ENCODE measurements around the gene IFI44L. TPM values are rescaled to one million over a fixed set of nuclear protein-coding genes. Genes with fewer than 3 reads are reported as not detected.
A peak's percentile ranks its signal among the peaks of the same experiment; 100 is the strongest.

IFI44L gene
- total RNA-seq, 1 donor from 2014 or later = 0.05 TPM

DNA sequence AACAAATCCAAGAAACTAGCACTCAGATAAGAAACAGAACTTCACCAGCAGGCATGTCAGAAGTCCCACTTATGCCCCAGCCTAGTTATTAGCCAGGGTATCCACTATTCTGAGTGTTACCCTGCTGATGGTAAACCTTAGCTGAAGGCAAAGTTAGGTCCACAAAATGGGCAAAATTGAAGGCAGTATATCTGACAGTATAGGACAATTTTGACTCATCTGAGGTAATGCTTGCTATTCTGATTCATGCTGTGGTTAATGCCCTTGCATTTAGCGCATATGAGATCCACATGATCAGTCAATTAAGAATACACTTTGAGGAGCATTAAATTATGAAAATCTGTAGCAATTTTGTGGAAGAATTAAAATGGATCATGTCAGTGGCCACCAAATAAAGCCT is 44.5 kb downstream of the IFI44L start:
- H3K27me3 Mint-ChIP-seq (ENCODE audit: low read depth) = peaks cover 31% of the 10 kb centered on the region

DNA sequence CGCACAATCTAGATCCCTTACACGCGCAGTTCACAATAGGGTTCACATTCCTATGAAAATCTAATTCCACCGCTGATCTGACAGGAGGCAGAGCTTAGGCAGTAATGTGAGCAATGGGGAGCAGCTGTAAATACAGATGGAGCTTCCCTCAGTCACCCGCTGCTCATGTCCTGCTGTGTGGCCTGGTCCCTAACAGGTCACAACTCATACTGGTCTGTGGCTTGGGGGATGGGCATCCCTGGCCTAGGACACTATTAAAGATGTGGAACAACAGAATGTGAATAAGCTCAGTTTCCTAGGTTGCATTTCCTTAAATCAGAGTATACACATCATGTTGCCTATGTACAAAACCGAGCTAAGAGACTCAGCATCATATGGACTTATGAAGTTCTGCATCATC is 45.6 kb downstream of the IFI44L start:
- H3K27ac Mint-ChIP-seq (ENCODE audit: unreplicated experiment) = no peak overlapping the region
- TF ChIP-seq, protein P1, sequence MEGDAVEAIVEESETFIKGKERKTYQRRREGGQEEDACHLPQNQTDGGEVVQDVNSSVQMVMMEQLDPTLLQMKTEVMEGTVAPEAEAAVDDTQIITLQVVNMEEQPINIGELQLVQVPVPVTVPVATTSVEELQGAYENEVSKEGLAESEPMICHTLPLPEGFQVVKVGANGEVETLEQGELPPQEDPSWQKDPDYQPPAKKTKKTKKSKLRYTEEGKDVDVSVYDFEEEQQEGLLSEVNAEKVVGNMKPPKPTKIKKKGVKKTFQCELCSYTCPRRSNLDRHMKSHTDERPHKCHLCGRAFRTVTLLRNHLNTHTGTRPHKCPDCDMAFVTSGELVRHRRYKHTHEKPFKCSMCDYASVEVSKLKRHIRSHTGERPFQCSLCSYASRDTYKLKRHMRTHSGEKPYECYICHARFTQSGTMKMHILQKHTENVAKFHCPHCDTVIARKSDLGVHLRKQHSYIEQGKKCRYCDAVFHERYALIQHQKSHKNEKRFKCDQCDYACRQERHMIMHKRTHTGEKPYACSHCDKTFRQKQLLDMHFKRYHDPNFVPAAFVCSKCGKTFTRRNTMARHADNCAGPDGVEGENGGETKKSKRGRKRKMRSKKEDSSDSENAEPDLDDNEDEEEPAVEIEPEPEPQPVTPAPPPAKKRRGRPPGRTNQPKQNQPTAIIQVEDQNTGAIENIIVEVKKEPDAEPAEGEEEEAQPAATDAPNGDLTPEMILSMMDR (conservative IDR thresholded peaks at IDR 0.05) = no peak
- H3K4me3 Mint-ChIP-seq = no peak overlapping the region
- H3K9me3 Mint-ChIP-seq = no peaks in the 10 kb centered on the region
- no peak for DNase-seq (ENCODE audit: low read depth, low spot score)
- H3K4me1 Mint-ChIP-seq = no peaks in the 10 kb centered on the region
- peaks cover 28% of the 10 kb centered on the region for H3K27me3 Mint-ChIP-seq (ENCODE audit: low read depth)
- H3K36me3 Mint-ChIP-seq (ENCODE audit: low read depth) = no peaks in the 10 kb centered on the region

More for the DNA sequence above, 44.5 kb downstream of the IFI44L start:
- no peak for DNase-seq (ENCODE audit: low read depth, low spot score)
- Mint-ChIP-seq H3K9me3 (no peaks in the 10 kb centered on the region), H3K36me3 (ENCODE audit: low read depth) (no peaks in the 10 kb centered on the region), H3K4me3 (no peak overlapping the region), H3K27ac (ENCODE audit: unreplicated experiment) (no peak overlapping the region), H3K4me1 (no peaks in the 10 kb centered on the region)
- TF ChIP-seq, protein P1 (conservative IDR thresholded peaks at IDR 0.05) = no peak

DNA sequence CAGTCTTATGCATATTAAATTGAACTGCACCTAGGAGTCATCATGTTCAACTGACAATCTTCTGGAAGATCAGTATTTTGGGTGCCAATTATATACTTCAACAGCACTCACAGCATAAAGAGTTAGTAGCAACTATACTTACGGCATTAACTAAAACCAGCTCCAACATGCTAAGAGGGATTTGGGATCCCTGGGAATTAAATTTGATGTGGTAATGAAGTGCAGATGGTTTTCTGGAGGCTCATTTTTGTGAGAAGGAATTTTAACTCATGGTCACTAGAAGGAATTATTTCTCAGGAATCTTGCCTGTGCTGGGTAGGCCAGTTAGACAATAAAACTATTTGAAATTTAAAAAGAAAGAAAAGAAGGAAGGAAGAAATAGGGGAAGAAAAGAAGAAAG is 47.7 kb downstream of the IFI44L start:
- Mint-ChIP-seq H3K9me3 (no peaks in the 10 kb centered on the region), H3K4me3 (no peak overlapping the region), H3K27ac (ENCODE audit: unreplicated experiment) (no peak overlapping the region)

DNA sequence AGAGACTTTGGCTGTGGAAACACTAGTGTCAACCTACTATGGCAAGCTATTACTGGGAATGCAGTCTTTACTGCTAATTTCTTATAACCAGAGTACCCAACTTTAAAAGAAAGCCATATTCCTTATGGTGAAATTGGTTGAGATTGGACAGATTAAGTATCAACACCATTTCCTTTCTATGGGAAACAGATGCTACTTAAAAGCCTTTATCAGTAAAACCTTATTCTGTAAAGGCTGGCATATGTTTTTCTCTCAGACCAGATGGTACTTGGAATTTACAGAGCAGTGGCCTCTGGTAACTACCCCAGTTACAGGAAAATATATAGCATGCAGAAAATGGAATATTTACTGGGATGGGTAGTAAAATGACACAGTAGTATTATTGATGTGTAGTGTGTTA is 48.2 kb downstream of the IFI44L start:
- Mint-ChIP-seq H3K4me3 (no peak overlapping the region), H3K4me1 (no peaks in the 10 kb centered on the region), H3K27ac (ENCODE audit: unreplicated experiment) (no peak overlapping the region), H3K27me3 (ENCODE audit: low read depth) (peaks cover 9% of the 10 kb centered on the region), H3K9me3 (no peaks in the 10 kb centered on the region), H3K36me3 (ENCODE audit: low read depth) (no peaks in the 10 kb centered on the region)
- TF ChIP-seq, protein P1 (conservative IDR thresholded peaks at IDR 0.05) = no peak
- no peak for DNase-seq (ENCODE audit: low read depth, low spot score)

More for the DNA sequence above, 47.7 kb downstream of the IFI44L start:
- TF ChIP-seq, protein P1 (conservative IDR thresholded peaks at IDR 0.05) = no peak
- Mint-ChIP-seq H3K27me3 (ENCODE audit: low read depth) (peaks cover 14% of the 10 kb centered on the region), H3K4me1 (no peaks in the 10 kb centered on the region), H3K36me3 (ENCODE audit: low read depth) (no peaks in the 10 kb centered on the region)
- DNase-seq (ENCODE audit: low read depth, low spot score) = no peak

DNA sequence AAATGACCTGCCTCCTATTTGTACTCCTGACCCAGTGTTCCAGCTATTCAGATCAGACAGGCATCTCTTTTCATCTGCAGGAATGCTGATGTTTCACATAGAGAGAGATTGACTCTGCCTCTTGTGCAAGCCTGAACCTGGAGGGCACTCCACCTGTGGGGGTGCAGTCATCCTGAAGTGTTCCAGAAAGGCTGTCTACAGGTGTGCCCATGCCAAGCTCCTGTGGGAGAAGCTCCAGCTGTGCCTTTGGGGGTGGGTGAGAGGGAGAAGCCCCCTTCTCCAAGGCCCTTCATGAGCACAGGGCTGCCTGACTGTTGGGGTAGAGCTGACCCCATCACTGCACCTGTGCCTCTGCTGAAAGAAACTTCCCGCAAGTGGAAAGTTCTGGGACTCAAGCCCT is 52.2 kb downstream of the IFI44L start:
- Mint-ChIP-seq H3K27me3 (ENCODE audit: low read depth) (no peaks in the 10 kb centered on the region), H3K36me3 (ENCODE audit: low read depth) (no peaks in the 10 kb centered on the region), H3K4me3 (no peak overlapping the region), H3K4me1 (peaks cover 5% of the 10 kb centered on the region), H3K27ac (ENCODE audit: unreplicated experiment) (no peak overlapping the region), H3K9me3 (no peaks in the 10 kb centered on the region)
- TF ChIP-seq, protein P1 (conservative IDR thresholded peaks at IDR 0.05) = no peak
- DNase-seq (ENCODE audit: low read depth, low spot score) = no peak

DNA sequence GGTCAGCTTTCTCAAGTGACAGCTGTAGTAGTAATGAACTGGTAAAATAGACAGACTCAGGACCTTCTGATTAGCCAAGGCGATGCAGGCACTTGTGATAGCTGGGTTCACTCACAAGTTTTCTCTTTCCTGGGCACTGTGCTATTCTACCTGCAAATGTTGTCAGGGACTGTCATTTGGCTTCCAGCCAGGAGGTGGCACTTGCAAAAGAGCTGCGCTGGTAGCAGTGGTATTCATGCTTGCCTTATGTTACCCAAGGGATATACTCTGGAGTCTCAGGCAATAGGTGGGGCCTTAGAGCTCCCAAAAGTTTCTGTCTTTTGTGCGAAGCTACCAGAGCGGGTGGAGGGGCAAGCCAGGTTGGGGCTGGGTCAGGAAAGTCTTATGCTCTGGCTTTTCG is 52.9 kb downstream of the IFI44L start:
- TF ChIP-seq, protein P1 (conservative IDR thresholded peaks at IDR 0.05) = peak; percentile 25
- H3K9me3 Mint-ChIP-seq = no peaks in the 10 kb centered on the region
- no peak overlapping the region for H3K27ac Mint-ChIP-seq (ENCODE audit: unreplicated experiment)
- H3K36me3 Mint-ChIP-seq (ENCODE audit: low read depth) = no peaks in the 10 kb centered on the region
- no peaks in the 10 kb centered on the region for H3K27me3 Mint-ChIP-seq (ENCODE audit: low read depth)
- peaks cover 5% of the 10 kb centered on the region for H3K4me1 Mint-ChIP-seq
- DNase-seq (ENCODE audit: low read depth, low spot score) = no peak
- H3K4me3 Mint-ChIP-seq = no peak overlapping the region

Data from neural crest cell (in vitro differentiated cells).